Nephron (organoid): ENCODE measurements around the gene FIBIN.

Experiments used
- H3K27ac Mint-ChIP-seq, 3 experiments: 2 replicates each; pipeline ENCODE4 v1.8.0; 2020; ENCODE audit warnings: mixed read lengths in 3 of 3, mild to moderate bottlenecking in 2 of 3, moderate library complexity in 1 of 3
- H3K27me3 Mint-ChIP-seq: 2 replicates; pipeline ENCODE4 v1.8.0; 2021; ENCODE audit warnings: low read depth, mild to moderate bottlenecking, moderate library complexity, mixed read lengths
- H3K36me3 Mint-ChIP-seq: 2 replicates; pipeline ENCODE4 v1.8.0; 2020; ENCODE audit warnings: low read depth, mixed read lengths
- H3K4me1 Mint-ChIP-seq: 2 replicates; pipeline ENCODE4 v1.8.0; 2020; ENCODE audit warnings: mixed read lengths
- H3K4me3 Mint-ChIP-seq, 3 experiments: 2 replicates each; pipeline ENCODE4 v1.8.0; 2020; ENCODE audit warnings: mild to moderate bottlenecking in 3 of 3, mixed read lengths in 3 of 3, moderate library complexity in 2 of 3
- H3K9me3 Mint-ChIP-seq: 2 replicates; pipeline ENCODE4 v1.8.0; 2020; ENCODE audit warnings: mixed read lengths
- CTCF ChIP-seq, 3 experiments: fragments of 200-600 bp; sonication (generic); IDR thresholded peaks; one replicate each; pipeline ENCODE4 v1.5.0; 2021; ENCODE audit warnings: antibody characterized with exemption in 3 of 3; ENCODE audit not compliant: unreplicated experiment in 3 of 3

The FIBIN gene

GRCh38 chr11:27008811-27009535, 15.1 kb downstream of the FIBIN start:
- no peak for TF ChIP-seq CTCF (IDR thresholded peaks at IDR 0.05; ENCODE audit: unreplicated experiment in 3 of 3)
- H3K4me1 Mint-ChIP-seq = peaks cover 34% of the 10 kb centered on the region
- H3K36me3 Mint-ChIP-seq = no peaks in the 10 kb centered on the region
- H3K27me3 Mint-ChIP-seq = no peaks in the 10 kb centered on the region
- no peak overlapping the region for H3K27ac Mint-ChIP-seq
- H3K9me3 Mint-ChIP-seq = no peaks in the 10 kb centered on the region
- no peak overlapping the region for H3K4me3 Mint-ChIP-seq

GRCh38 chr11:27011560-27012233, 17.8 kb downstream of the FIBIN start:
- Mint-ChIP-seq H3K9me3 (no peaks in the 10 kb centered on the region), H3K27ac (peak overlapping the region; percentile 50 to 80 (median 61)), H3K27me3 (no peaks in the 10 kb centered on the region), H3K36me3 (no peaks in the 10 kb centered on the region), H3K4me3 (no peak overlapping the region), H3K4me1 (peaks cover 37% of the 10 kb centered on the region)
- no peak for TF ChIP-seq CTCF (IDR thresholded peaks at IDR 0.05; ENCODE audit: unreplicated experiment in 3 of 3)

GRCh38 chr11:27012234-27012921, 18.5 kb downstream of the FIBIN start:
- Mint-ChIP-seq H3K4me1 (peaks cover 37% of the 10 kb centered on the region), H3K4me3 (no peak overlapping the region), H3K27ac (peak overlapping the region; percentile 50 to 80 (median 61)), H3K9me3 (peaks cover 3% of the 10 kb centered on the region), H3K27me3 (no peaks in the 10 kb centered on the region), H3K36me3 (no peaks in the 10 kb centered on the region)
- no peak for TF ChIP-seq CTCF (IDR thresholded peaks at IDR 0.05; ENCODE audit: unreplicated experiment in 3 of 3)

GRCh38 chr11:27013781-27014361, 20.0 kb downstream of the FIBIN start:
- no peak for TF ChIP-seq CTCF (IDR thresholded peaks at IDR 0.05; ENCODE audit: unreplicated experiment in 3 of 3)
- H3K36me3 Mint-ChIP-seq = no peaks in the 10 kb centered on the region

GRCh38 chr11:27018902-27019529, 25.1 kb downstream of the FIBIN start:
- H3K27ac Mint-ChIP-seq = peak overlapping the region in 2 of 3 experiments; percentile 37 to 91
- H3K4me3 Mint-ChIP-seq = no peak overlapping the region
- no peaks in the 10 kb centered on the region for H3K36me3 Mint-ChIP-seq
- no peak for TF ChIP-seq CTCF (IDR thresholded peaks at IDR 0.05; ENCODE audit: unreplicated experiment in 3 of 3)
- no peaks in the 10 kb centered on the region for H3K27me3 Mint-ChIP-seq
- peaks cover 53% of the 10 kb centered on the region for H3K4me1 Mint-ChIP-seq
- H3K9me3 Mint-ChIP-seq = peaks cover 3% of the 10 kb centered on the region

More at GRCh38 chr11:27013781-27014361, 20.0 kb downstream of the FIBIN start:
- Mint-ChIP-seq H3K4me1 (peaks cover 40% of the 10 kb centered on the region), H3K9me3 (peaks cover 3% of the 10 kb centered on the region), H3K27me3 (no peaks in the 10 kb centered on the region), H3K27ac (peak overlapping the region; percentile 50 to 80 (median 61)), H3K4me3 (no peak overlapping the region)
